Activated CD8-positive, alpha-beta T cell treated with anti-CD3 and anti-CD28 coated beads for 36 hours (primary cell): ENCODE data around the gene MYEF2. TPM values are rescaled to one million over a fixed set of nuclear protein-coding genes. Genes with fewer than 3 reads are reported as not detected.

Source experiments
- ATAC-seq: fragments of 200-7000 bp; cut with Tn5 transposase; one replicate; pipeline ENCODE4 v1.10.0; 2021; ENCODE audit warnings: mild to moderate bottlenecking, moderate library complexity
- CTCF ChIA-PET: fragments of 350-600 bp; sonication (Branson Sonifier 250); formaldehyde crosslinking; loops from one replicate; lab custom pipeline; 2021; ENCODE audit warnings: antibody characterized with exemption; lab: Charles Lee
- POLR2A ChIA-PET: fragments of 350-600 bp; sonication (Branson Sonifier 250); formaldehyde crosslinking; loops from one replicate; lab custom pipeline; 2021; ENCODE audit warnings: antibody characterized with exemption; lab: Charles Lee
- DNase-seq: peaks from one replicate; pipeline ENCODE4 v3.0.0-alpha.2; 2020
- H3K27ac Mint-ChIP-seq: one replicate; pipeline ENCODE4 v1.8.0; 2021; ENCODE audit warnings: mild to moderate bottlenecking, mixed read lengths
- H3K27me3 Mint-ChIP-seq: one replicate; pipeline ENCODE4 v1.8.0; 2021; ENCODE audit warnings: mixed read lengths
- H3K36me3 Mint-ChIP-seq: one replicate; pipeline ENCODE4 v1.8.0; 2021; ENCODE audit warnings: low read depth, mixed read lengths
- H3K4me1 Mint-ChIP-seq: one replicate; pipeline ENCODE4 v1.8.0; 2021; ENCODE audit warnings: low read depth, mixed read lengths
- H3K4me3 Mint-ChIP-seq: one replicate; pipeline ENCODE4 v1.8.0; 2021; ENCODE audit warnings: mild to moderate bottlenecking, moderate library complexity, mixed read lengths
- H3K9me3 Mint-ChIP-seq: one replicate; pipeline ENCODE4 v1.8.0; 2021; ENCODE audit warnings: mixed read lengths
- intact Hi-C: fragments of 100-400 bp; cut with micrococcal nuclease; formaldehyde crosslinking; loops from one replicate; pipeline ENCODE4 v1.10.0; 2022
- total RNA-seq, 2 experiments: library from RNA; stranded (reverse); gene quantifications; one replicate each; pipeline ENCODE4 v1.2.3, GENCODE V29; 2021
- TF ChIP-seq, protein P1 (sequence below): fragments of 200-600 bp; IDR thresholded peaks from one replicate; pipeline ENCODE4 v1.8.0; 2022; ENCODE audit warnings: antibody characterized with exemption, mild to moderate bottlenecking

The MYEF2 gene, protein sequence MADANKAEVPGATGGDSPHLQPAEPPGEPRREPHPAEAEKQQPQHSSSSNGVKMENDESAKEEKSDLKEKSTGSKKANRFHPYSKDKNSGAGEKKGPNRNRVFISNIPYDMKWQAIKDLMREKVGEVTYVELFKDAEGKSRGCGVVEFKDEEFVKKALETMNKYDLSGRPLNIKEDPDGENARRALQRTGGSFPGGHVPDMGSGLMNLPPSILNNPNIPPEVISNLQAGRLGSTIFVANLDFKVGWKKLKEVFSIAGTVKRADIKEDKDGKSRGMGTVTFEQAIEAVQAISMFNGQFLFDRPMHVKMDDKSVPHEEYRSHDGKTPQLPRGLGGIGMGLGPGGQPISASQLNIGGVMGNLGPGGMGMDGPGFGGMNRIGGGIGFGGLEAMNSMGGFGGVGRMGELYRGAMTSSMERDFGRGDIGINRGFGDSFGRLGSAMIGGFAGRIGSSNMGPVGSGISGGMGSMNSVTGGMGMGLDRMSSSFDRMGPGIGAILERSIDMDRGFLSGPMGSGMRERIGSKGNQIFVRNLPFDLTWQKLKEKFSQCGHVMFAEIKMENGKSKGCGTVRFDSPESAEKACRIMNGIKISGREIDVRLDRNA
- 10 to 100 TPM; 25.7 to 26.6 TPM for total RNA-seq

DNA sequence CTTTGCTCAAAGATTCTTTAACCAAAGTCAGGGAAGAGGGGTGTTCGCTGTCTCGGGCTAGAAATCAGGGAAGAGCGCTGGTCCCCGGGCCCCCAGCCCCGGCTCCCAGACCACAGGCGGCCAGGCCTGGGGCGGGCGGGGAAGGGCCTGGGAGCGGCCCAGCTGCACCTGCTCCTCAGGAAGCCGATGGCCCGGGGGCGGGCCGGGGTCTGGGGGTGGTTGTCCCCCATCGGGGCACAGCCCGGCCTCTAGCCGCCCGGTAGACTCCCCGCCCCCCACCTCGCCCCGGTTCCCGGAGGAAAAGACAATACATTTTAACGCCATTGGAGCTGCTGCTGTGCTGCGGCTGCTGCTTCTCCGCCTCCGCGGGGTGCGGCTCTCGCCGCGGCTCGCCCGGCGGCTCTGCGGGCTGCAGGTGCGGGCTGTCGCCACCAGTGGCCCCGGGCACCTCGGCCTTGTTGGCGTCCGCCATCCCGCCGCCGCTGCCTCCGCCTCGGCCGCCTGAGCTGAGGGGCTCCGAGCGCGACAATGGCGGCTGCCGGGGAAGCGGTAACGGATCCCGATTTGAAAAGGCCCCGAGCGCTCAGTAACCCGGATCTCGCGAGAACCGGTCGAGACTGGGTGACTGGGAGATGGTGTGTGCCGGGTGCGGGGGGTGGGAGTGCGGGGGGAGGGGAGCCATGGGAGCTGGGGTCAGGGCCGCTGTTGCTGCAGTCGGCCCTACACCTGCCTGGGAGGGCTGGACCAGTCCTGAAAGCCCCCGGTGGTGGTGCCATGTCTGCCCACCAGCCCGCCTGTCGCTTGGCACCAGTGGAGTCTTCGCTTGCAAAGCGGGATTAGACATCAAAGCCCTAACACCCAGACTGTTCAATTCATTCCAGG is at the start of gene MYEF2:
Gene MYEF2, minus strand, starts transcription at position 530 of the 882 bp plus-strand sequence. Its CDS starts 58 bp downstream, at position 472.
- Mint-ChIP-seq H3K27ac (peak within 1 kb of the TSS; percentile 83), H3K27me3 (peaks cover 12% of the 10 kb centered on the region), H3K4me3 (peak within 1 kb of the TSS; percentile 85), H3K36me3 (peaks cover 13% of the 10 kb centered on the region), H3K4me1 (peaks cover 27% of the 10 kb centered on the region), H3K9me3 (peaks cover 3% of the 10 kb centered on the region)
- intact Hi-C loops: no loop called here
- ATAC-seq (peak; percentile 94), DNase-seq (peak; percentile 86)
- ChIA-PET POLR2A (interaction anchor here (0.7 to 1.1 kb wide), 2 partner anchors 45 to 154 kb away, joined by 3 read pairs; no protein-coding TSS in a partner anchor), CTCF (interaction anchor here (2.8 kb wide), 1 partner anchor 10 kb away, joined by 5 read pairs; no protein-coding TSS in a partner anchor)
- TF ChIP-seq, protein P1, sequence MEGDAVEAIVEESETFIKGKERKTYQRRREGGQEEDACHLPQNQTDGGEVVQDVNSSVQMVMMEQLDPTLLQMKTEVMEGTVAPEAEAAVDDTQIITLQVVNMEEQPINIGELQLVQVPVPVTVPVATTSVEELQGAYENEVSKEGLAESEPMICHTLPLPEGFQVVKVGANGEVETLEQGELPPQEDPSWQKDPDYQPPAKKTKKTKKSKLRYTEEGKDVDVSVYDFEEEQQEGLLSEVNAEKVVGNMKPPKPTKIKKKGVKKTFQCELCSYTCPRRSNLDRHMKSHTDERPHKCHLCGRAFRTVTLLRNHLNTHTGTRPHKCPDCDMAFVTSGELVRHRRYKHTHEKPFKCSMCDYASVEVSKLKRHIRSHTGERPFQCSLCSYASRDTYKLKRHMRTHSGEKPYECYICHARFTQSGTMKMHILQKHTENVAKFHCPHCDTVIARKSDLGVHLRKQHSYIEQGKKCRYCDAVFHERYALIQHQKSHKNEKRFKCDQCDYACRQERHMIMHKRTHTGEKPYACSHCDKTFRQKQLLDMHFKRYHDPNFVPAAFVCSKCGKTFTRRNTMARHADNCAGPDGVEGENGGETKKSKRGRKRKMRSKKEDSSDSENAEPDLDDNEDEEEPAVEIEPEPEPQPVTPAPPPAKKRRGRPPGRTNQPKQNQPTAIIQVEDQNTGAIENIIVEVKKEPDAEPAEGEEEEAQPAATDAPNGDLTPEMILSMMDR: no peak

DNA sequence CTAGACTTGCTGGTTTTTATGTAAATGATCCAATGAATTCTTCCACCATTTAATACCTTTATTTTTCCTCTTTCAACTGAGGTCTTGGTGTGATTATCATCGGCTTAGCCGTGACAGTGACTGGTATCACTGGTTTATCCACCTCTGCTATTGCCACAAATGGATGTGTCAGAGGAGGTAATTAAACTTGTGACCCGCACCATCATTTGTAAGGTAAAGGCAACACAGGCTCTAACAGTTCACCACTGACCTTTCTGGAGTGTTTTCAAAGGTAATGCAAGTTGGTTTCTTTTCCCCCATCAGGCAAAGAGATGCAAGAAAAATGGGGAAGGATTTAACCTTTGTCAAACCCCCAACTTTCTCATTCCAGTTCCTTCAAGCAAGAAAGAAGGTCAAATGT is 47.7 kb upstream of the MYEF2 start:
- ChIA-PET POLR2A (no interaction called here), CTCF (no interaction called here)
- ATAC-seq (no peak), DNase-seq (no peak)
- TF ChIP-seq, protein P1: no peak
- intact Hi-C loops: no loop called here
- H3K4me1 Mint-ChIP-seq: no peaks in the 10 kb centered on the region
- peaks cover 8% of the 10 kb centered on the region for H3K27me3 Mint-ChIP-seq
- H3K4me3 Mint-ChIP-seq: no peak overlapping the region
- H3K36me3 Mint-ChIP-seq: no peaks in the 10 kb centered on the region
- no peaks in the 10 kb centered on the region for H3K9me3 Mint-ChIP-seq
- no peak overlapping the region for H3K27ac Mint-ChIP-seq

DNA sequence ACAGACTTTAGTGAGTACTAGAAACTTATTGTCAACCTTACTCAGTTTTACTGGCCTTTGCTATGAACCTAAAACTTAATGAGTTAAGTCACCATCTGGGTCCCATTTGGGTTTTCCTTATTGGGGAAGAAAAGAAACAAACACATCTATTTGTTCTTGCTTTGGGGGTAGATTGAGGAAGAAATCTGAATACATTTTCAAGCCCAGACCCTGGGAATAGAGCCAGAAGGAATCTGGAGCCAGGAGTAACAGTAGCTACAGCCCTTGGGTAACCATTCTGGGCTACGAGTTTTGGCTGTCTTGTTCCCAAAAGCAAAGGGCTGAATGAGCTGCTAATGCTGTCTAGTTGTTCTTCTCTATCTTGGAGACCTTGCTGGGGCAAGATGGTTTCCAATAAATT is 44.5 kb upstream of the MYEF2 start:
- Mint-ChIP-seq H3K4me3 (no peak overlapping the region), H3K9me3 (no peaks in the 10 kb centered on the region), H3K36me3 (no peaks in the 10 kb centered on the region), H3K27me3 (peaks cover 8% of the 10 kb centered on the region), H3K27ac (no peak overlapping the region), H3K4me1 (no peaks in the 10 kb centered on the region)
- TF ChIP-seq, protein P1: no peak
- DNase-seq (no peak), ATAC-seq (no peak)
- intact Hi-C loops: no loop called here
- CTCF ChIA-PET: no interaction called here
- POLR2A ChIA-PET: no interaction called here

DNA sequence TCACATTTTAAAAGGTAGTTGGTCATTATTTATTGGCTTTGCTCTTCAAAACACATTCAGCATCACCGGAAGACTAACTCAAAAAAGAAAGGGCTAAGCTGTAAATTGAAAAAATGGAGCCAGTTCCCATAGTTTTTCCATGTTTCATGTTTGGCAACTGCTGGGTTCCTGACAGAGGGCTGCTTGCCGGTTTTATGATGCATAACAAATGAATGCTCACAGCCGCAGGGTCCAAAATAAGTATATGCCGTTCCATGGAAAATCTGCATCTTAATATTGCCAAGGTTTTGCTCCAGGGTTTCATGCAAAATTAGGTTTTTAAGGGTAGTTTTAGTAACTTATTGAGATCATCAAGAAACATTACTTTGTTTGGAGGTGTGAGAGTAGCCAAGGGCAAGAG is 43.8 kb upstream of the MYEF2 start:
- CTCF ChIA-PET: no interaction called here
- no peak overlapping the region for H3K27ac Mint-ChIP-seq

More for the DNA sequence above, 43.8 kb upstream of the MYEF2 start:
- no peak for DNase-seq
- TF ChIP-seq, protein P1: no peak
- POLR2A ChIA-PET: no interaction called here
- ATAC-seq: no peak
- Mint-ChIP-seq H3K4me3 (no peak overlapping the region), H3K4me1 (no peaks in the 10 kb centered on the region), H3K27me3 (peaks cover 8% of the 10 kb centered on the region), H3K36me3 (no peaks in the 10 kb centered on the region), H3K9me3 (no peaks in the 10 kb centered on the region)
- intact Hi-C loops: no loop called here
